EH (cell line): ENCODE measurements around the gene TNFRSF6B.

Experiments used
- DNase-seq: peaks from one replicate; pipeline ENCODE4 v3.0.0-alpha.2; 2015; ENCODE audit warnings: low read depth

Gene TNFRSF6B

DNA sequence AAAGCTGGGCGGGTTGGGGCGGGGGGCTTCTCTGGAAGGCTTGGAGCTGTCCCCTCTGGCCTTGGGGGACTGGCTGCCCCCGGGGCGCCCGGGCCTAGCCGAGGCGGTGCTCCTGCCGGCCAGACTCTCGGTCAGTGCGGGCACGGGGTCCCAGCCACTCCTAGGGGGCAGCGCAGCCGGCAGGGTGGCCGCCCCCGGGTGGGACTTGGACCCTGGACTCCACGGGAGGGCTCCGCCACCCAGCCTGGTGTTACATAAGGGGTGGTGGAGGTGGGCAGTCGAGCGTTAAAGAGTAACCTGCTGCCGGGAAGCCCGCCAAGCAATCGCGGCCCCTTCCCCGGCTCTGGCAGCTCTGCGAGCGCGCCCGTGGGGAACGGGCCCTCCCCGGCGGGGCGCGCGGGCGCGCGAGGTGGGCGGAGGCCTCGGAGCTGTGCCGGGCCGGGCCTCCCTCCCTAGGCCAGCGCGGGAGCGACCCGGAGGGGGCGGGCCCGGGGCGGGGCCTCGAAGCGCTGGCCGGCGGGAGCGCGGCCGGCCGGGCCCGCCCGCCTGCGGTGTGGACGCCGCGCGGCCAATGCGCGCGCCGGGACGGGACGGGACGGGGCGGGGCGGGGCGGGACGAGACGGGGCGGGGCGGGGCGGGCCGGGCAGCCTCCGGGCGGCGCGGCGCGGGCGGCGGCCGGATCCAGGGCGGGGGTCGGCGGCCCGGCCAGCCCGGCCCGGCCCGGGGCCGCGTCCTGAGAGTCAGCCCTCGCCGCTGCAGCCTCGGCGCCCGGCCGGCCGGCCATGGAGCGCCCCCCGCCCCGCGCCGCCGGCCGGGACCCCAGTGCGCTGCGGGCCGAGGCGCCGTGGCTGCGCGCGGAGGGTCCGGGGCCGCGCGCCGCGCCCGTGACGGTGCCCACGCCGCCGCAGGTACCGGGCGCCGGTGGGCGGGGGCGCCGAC, 42.9 kb downstream of the TNFRSF6B start, which contains the start of gene SLC2A4RG:
Gene SLC2A4RG (plus strand): TSS at position 647 of the 940 bp plus-strand sequence. CDS start 137 bp downstream, at position 784.
- DNase-seq, result peak; percentile 79

DNA sequence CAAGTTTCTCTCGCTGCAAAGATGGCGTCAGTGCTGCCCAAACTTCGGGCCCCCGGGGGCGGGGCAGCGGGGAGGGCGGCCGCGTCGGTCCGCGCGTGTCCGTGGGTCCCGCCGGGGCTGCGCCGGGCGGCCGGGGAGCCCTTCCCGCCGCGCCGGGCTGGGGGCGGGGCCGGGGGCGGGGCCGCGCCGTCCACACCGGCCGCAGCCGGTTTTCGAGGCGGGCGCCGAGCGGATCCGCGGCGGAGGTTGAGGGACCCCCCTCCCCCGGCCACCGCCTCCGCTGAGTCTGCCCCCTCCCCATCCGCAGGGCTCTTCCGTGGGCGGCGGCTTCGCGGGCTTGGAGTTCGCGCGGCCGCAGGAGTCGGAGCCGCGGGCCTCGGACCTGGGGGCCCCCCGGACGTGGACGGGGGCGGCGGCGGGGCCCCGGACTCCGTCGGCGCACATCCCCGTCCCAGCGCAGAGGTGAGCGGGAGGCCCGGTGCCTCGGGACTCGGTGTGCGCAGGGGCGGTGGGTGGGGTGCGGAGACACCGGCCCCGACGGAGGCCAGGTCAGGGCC, 43.7 kb downstream of the TNFRSF6B start:
- DNase-seq, result peak; percentile 41

DNA sequence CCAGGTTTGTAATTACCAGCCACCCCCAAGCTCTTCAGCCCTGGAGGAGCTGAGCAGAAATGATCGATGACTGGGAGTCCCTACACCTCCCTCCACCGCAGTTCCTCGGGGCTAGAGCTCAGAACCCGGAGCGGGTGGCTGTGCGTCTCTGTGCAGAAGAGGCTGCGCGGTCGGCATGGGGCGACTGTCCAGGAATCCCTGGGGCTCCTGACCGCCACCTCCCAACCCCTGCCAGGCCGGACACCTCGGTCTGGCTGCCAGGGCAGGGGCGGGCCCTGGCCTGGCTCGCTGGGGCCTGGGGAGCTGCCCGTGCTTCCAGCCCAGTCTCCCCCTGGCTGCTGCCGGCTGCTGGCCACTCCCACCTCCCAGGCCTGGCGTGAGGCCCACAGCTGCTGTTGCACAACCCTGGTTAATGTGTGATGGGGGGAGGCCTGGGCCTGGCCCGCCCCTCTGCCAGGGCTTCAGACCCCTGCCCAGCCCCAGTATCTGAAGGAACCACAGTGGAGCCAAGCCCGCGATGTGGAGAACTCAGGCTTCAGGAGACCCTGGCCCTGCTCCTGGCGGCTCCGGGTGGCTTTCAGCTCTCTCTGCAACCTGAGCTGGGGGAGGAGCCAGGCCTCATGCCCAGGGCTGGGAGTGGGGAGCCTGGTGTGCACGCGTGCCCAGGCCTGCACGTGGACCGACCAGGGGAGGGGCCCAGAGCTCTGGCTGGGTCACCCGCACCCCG, 44.3 kb downstream of the TNFRSF6B start:
- peak; percentile 89 for DNase-seq

DNA sequence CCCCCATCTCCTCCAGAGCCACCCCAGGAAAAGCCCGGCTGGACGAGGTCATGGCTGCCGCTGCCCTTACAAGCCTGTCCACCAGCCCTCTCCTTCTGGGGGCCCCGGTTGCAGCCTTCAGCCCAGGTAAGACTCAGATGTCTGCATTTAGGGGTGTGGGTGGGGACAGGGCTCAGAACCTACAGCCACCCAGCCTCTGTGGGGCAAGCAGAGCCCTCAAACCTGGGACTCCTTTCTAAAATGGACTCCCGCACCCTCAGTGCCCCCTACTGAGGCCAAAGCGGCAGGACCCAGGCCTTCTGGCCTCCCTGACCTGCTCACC, 44.9 kb downstream of the TNFRSF6B start:
- DNase-seq, result no peak

DNA sequence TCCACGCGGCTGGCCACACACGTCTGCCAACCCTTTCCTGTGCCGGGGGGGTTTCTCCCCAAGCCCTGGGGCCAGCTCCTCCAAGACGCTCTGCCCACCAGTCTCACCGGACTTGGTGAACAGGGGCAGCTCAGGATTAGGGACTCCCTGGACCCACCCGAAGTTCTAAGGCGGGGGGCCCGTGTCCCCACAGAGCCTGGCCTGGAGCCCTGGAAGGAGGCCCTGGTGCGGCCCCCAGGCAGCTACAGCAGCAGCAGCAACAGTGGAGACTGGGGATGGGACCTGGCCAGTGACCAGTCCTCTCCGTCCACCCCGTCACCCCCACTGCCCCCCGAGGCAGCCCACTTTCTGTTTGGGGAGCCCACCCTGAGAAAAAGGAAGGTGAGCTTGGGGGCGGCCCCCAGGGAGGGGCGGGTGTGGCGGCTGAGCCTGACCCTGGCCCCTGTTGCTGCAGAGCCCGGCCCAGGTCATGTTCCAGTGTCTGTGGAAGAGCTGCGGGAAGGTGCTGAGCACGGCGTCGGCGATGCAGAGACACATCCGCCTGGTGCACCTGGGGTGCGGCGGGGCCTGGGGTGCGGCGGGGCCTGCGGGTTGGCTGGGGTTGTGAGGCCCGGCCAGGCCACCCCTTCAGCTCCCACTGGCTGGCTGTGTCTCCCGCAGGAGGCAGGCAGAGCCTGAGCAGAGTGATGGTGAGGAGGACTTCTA, 45.4 kb downstream of the TNFRSF6B start:
- no peak for DNase-seq

DNA sequence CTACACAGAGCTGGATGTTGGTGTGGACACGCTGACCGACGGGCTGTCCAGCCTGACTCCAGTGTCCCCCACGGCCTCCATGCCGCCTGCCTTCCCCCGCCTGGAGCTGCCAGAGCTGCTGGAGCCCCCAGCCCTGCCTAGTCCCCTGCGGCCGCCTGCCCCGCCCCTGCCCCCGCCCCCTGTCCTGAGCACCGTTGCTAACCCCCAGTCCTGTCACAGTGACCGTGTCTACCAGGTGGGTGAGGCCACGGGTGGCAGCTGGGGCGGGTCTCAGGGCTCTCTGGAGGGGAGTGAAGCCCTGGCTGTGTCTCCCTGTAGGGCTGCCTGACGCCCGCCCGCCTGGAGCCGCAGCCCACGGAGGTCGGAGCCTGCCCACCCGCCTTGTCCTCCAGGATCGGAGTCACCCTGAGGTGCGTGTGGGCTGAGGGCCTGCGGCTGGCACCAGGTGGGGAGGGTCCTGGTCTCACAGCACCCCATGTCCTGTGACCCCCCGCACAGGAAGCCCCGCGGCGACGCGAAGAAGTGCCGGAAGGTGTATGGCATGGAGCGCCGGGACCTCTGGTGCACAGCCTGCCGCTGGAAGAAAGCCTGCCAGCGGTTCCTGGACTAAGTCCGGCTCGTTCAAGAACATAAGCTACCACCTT, 46.1 kb downstream of the TNFRSF6B start:
- DNase-seq, result no peak

DNA sequence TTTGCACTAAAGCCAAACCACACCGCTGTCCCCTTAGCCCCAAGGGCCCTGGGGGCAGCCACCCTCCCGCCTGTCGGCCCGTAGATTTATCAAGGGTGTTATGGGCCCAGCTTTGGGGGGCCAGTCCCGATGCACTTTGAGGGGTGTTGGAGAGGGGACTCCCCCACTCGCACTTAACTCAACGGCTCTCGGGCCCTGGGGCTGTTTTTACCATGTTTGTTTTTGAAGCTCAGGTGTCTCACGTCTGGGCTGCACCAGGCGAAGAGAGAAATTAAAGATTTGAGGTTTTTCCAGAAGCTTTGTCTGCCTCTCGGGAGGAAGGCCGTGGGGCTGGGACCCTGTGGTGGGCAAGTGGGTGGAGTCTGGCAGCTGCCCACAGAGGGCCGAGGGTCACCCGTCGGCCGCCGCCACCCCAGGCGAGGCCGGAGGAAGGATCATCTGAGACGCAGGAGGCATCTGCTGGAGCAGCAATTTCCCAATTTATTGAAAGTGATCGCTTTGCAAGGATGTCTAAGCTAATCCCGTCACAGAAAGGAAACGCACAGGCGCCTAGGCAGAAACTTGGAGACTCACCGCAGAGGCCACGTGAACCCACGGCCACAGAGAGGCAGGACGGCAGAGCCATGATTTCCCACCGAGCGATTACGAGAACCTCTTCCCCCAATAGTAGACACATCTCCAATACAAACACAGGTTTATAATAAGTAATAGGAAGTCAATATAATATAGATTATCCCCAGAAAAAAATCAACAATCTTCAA, 46.9 kb downstream of the TNFRSF6B start:
- DNase-seq, result no peak

DNA sequence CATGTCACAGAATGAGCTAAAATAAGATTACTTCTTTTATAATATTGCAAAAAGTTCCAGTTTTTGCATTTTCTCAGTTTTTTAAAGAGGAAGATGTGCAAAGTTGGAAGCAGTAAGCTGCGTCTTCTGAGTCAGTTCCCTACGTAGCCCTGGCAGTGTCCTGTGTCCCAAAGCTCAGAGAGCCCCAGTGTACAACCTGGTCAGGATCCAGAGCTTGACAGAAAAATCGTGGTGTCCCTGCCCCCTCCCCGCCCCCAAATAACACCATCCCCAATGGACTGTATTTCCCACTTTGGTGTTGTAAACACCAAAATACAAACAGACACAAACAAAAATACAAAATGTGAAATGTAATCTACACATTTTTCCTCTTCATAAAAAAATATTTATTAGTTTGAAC, 47.7 kb downstream of the TNFRSF6B start:
- no peak for DNase-seq

DNA sequence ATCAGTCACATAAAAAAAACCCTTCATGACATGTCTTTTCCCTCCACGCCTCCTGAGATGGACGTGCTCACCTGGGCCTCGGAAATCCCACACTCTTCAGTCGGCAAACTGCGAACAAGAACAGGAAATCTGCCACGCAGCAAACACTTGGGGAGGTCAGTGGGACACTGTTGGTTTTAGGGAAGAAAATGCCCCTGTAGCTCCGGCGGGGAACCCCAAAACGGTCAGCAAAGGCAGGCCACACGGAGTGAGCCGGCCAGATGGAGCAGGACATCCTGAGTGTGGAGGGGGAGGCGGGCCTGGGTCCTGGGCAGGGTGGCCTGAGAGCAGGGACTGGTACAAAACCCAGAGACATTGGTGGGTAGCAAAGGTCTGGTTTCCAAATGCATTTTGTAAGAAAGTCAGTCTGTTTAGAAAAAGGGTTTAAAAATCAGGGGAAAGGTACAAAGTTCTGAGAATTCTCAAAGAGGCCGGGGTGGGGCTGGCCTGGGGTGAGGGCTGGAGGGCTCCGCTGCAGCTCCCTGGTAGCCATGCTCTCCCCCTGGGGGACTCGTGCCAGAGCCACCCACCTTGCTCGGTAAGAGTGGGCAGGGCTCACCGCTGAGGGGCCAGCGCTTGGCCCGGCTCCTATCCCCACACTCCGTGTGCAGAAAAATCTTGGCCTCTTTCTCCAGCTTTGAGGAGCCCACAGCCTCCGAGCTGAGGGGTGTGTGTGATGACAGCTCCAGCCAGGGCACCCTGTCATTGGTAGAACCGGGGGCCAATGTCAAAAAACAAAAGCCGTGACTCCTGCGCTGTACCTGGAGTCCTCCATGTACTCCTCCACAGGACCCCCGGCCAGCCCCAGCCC, 48.3 kb downstream of the TNFRSF6B start:
- DNase-seq, result no peak

DNA sequence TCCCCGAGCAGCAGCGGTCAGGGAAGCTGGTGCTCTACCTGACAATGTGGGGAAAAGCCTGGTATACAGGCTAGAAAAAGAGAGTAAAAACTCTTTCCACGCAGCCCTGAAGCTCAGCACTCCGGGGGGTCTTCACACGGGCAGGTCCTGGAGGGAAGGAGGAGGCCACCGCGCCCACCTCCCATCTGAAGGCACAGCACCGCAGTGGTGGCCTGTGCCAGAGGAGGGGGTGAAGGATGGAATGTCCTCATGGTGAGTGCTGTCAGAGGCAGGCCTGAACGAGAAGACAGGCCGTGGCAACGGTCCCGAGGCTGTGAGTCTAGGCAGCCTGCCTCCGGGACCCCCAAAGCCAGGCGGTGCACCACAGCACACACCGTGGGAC, 49.0 kb downstream of the TNFRSF6B start:
- no peak for DNase-seq

DNA sequence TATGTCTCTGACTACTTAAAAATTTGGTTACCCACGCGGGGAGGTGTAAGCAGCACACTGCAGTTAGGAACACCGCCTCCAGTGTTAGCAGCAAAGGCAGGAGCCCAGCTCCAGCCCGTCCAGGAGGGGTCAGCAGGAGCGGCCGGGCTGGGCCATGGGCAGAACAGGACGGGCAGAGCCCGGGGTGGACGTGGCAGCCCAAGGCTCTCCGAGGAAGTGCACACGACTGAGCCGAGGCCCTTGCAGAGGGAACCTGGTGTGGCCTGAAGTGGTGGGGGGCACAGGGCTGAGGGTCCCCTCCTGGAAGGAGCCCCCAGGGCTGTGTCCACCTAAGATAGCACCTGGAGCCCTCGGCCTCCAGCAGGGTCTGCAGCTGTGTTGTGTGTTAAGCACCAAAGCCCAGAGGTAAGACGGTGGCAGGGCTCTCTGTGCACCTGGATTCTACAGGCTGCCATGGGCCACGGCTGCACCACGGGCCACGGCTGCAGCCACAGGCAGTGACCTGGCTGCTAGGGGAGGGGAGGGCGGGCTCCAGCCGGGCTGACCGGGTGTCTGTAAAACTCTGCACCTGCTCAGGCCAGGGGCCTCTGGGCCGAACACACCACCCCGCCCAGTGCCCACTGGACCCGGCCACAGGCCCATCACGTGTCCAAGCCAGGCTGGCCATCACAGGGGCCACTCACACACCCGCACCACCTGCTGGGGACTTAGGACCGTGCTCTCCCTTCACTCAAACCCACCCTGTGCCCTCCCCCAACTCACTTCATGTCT, 49.7 kb downstream of the TNFRSF6B start:
- no peak for DNase-seq

DNA sequence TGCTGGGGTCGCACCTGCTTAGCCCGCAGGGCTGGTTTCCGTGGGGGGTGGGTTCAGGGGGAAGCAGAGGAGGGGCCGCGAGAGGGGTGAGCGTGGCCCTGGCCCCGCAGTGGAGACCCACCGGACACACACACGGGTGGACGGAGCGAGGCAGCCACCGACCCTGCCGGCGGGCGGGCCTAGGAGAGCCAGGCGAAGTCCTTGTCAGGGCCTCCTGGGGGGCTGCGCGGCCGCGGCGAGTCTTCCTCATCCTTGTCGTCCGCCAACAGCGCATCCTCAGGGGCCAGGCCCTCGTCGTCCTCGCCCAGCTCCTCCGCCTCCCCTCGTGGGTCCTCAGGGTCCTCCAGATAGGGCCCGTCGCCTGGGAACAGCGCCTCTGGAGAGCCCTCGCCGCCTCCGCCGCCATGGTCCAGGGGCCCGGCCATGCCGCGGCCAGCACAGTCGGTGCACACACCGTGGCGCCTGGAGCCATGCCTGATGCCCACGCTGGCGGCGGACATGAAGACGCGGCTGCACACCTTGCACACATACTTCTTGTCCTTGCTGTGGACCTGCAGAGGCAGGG, 50.4 kb downstream of the TNFRSF6B start:
- no peak for DNase-seq

DNA sequence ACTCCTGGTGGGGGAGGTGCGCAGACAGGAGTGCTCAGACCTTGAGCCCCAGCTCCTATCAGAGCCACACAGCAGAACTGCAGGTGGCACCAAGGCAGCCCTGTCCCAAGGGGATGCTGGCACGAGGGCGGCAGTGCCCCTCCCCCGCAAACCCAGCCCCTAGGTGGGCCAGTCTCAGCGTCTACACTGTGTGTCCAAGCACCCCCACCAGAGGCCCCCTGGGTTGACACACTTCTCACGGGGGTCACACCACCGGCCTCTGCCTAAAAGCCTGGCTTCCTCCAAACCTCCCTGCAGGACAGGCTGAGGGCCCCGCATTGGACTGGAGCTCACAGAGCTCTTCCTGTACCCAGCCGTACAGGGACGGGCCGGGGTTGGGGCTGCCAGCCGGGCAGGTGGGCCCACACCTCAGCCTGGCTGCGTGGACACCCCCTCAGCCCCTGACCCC, 51.2 kb downstream of the TNFRSF6B start:
- DNase-seq, result no peak
